ENCODE measurements around the gene TLX1.
"Not testable (repeated sequence)": the region's sequence is repeated elsewhere in the genome, so short reads cannot be mapped to it uniquely, and the experiment has no call there.

Gene TLX1

DNA sequence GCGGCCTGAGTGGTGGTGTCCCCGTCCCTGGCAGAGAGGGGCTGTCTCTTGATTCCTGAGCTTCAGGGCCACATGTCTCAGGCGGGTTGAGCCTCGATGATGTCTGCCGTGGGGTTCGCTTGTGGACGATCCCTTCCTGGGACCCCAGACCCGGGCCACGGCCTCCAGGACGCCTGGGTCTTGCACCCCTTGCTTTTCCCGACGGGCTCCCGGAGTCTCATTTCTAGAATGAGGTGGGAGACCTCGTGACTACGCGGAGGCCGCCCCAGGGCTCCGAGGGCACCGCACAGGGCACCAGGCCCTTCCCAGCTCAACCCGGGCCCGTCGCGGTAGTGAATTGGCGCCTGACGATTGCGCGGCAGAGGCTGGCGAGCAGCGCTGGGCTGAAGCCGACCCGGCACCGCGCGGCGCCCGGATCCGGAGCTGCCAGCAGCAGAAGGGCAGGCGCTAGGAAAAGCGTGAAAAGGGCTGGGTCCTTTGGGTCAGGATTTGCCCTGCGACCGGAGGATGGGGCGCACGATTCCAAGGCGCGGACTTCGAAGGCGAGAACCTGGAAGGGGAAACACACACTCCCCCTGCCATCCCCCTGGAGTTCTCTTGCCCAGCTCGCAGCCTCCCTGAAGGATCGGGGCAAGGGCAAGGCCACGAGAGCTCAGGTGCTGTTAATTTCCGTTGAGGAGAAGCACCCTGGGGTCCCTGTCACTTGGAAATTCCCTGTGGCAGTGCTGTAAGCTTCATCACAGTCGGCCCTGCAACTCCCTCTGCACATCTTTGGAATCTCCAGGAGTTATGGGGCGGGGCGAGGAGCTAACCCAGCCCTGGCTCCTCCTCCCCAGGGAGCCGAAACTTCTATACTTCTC is 15.5 kb downstream of the TLX1 start:
- FAIRE-seq (no peak), DNase-seq (ENCODE audit: low spot score) (no peak)

- DNase-seq (ENCODE audit: low spot score) = no peak
- no peak for FAIRE-seq
Observed at GRCh38 chr10:101151395-101151794, 20.3 kb downstream of the TLX1 start.

DNA sequence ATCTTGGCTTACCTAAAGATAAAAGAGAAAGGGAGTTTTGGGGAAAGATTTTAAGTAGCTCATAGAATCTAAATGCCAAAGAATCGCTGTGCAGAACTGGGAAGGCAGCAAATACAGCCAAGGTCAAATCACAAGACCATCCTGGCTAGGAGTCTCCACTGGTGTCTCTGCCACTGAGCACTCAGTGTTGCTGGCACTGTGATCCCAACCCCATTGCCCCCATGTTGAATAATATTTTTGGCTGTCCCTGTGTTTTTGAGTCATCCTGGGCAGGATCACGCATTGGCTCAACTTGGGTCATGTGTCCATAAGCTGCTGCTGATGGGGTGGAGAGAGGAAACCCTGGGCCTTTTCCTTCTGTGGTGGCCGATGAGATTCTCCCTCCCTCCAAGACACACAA is 21.2 kb downstream of the TLX1 start:
- no peak for FAIRE-seq
- DNase-seq (ENCODE audit: low spot score) = no peak

DNA sequence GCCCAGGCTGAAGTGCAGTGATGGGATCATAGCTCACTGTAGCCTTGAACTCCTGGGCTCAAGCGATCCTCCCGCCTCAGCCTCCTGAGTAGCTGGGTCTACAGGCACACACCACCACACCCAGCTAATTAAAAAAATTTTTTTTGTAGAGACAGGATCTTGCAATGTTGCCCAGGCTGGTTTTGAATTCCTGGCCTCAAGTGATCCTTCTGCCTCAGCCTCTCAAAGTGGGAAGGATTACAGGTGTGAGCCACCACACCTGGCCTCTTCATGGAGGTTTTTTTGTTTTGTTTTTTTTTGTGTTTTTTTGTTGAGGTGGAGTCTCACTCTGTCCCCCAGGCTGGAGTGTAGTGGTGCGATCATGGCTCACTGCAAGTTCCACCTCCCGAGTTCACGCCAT is 23.4 kb downstream of the TLX1 start:
- not testable (repeated sequence) for FAIRE-seq; DNase-seq (ENCODE audit: low spot score)

DNA sequence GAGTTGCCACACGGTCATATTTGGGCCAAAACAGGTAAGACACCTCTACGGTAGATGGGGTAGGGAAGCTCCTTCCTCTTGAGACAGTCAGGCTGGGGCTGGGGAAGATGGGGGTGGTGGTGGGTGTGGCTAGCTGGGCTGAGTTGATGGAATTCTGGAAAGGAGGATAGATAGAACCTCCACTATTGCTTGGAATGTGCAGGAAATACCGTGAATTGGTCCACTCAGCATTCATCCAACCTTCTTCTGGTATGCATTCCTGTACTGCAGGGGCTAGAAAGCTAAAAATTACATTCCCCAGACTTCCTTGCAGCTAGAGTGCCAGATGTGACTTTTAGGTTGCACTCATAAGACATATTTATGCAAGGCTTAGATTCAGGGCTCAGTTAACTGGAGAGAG is 24.8 kb downstream of the TLX1 start:
- no peak for DNase-seq (ENCODE audit: low spot score)
- no peak for FAIRE-seq

- no peak for DNase-seq (ENCODE audit: low spot score)
- no peak for FAIRE-seq
Observed at GRCh38 chr10:101157756-101158458, 26.8 kb downstream of the TLX1 start.

DNA sequence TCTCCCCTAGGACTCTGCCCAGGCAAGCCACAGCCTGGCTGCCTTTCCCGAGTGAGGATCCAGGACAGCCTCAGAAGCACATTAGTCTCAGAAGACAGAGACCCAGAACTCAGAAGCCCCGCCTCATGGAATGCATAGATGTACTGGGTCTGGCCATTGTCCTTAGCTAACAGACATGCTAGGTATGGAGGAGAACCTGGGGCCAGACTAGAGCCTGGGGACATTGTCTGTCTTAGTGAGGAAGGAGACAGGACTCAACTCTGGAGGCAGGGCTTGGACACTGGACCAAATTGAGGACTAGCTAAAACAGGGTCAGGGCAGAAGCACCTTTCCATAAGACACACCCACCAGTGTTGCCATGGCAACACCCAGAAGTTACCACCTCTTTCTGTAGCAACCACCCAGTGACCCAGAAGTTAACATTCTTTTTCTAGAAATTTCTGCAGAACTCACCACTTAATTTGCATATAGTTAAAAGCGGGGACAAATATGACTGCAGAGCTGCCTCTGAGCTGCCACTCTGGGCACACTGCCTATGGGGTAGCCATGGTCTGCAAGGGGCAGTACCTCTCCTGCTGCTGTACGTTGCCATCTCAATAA is 27.5 kb downstream of the TLX1 start:
- no peak for FAIRE-seq
- DNase-seq (ENCODE audit: low spot score) = no peak

- DNase-seq (ENCODE audit: low spot score) = peak; percentile 89
- peak; percentile 52 for FAIRE-seq
Observed at GRCh38 chr10:101161494-101162299, 30.6 kb downstream of the TLX1 start.

- DNase-seq (ENCODE audit: low spot score) = no peak
- no peak for FAIRE-seq
Observed at GRCh38 chr10:101162677-101163076, 31.6 kb downstream of the TLX1 start.

DNA sequence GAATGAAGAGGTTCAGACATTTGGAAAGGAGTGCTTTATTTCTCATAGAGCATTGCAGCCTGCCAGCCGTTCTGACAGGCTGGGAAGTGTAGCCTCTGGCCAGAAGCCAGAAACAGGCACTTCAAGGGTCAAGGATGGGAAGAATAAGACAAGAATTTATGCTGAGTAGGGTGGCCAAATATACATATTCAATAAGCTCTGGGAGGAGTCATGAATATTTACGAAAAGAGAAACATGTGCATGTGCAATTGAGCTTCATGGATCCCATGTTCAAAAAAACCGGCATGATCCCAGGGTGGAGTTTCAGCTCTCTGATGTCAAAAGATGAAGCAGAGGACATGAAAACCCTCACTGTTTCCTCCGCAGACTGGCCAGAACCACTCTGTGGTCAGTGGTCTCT is 32.9 kb downstream of the TLX1 start:
- FAIRE-seq = no peak

DNA sequence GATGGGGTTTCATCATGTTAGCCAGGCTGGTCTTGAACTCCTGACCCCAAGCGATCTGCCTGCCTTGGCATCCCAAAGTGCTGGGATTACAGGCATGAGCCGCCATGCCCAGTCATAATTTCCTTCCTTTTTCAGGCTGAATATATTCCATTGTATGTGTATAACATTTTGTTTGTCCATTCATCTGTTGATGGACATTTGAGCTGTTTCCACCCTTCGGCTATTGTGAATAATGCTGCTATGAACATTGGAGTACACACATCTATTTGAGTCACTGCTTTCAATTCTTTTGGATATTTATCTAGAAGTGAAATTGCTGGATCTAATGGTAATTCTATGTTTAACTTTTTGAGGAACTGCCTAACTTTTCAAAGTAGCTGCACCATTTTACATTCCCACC is 34.6 kb downstream of the TLX1 start:
- DNase-seq (ENCODE audit: low spot score) = no peak
- FAIRE-seq = no peak

More for the DNA sequence above, 32.9 kb downstream of the TLX1 start:
- DNase-seq (ENCODE audit: low spot score) = no peak

DNA sequence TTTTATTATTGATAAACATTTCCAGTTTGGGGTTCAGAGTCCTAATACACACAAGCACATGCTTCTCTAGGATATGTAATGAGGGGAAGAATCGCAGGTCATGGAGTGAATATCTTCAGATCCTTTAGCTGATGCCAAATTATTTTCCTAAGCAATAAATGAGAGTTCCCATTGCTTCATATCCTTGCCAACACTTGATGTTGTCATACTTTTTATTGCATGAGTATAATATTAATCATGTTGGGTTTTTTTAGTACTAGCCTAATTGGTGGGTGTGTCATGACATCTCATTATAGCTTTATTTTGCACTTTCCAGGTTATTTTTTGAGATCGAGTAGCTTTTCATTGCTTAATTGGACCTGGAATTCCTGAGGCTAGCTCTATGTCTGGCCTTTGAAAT is 35.3 kb downstream of the TLX1 start:
- FAIRE-seq = no peak

GRCh38 chr10:101172741-101173140 is 41.6 kb downstream of the TLX1 start:
- DNase-seq (ENCODE audit: low spot score) (no peak), FAIRE-seq (no peak)

More for the DNA sequence above, 35.3 kb downstream of the TLX1 start:
- DNase-seq (ENCODE audit: low spot score) = no peak

GRCh38 chr10:101174319-101174718 is 43.2 kb downstream of the TLX1 start:
- DNase-seq (ENCODE audit: low spot score) (no peak), FAIRE-seq (no peak)

DNA sequence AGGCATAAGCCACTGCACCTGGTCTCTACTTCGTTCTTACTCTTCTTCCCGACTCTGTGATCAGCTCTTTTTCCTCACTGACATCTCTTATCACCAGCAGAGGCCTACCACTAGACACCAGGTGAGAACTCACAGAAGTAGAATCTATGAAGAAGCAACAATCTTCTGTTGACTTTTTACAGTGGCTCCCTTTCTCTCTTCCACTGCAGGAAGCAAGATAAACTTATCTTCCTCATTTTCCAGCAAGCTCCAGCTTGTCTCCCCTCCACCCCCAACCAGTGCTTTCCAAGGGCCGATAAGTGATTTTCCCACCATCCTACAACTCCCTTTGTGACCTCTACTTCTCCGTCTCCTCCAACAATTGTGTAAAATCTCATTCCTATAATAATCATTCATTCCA is 45.5 kb downstream of the TLX1 start:
- no peak for DNase-seq (ENCODE audit: low spot score)
- no peak for FAIRE-seq

DNA sequence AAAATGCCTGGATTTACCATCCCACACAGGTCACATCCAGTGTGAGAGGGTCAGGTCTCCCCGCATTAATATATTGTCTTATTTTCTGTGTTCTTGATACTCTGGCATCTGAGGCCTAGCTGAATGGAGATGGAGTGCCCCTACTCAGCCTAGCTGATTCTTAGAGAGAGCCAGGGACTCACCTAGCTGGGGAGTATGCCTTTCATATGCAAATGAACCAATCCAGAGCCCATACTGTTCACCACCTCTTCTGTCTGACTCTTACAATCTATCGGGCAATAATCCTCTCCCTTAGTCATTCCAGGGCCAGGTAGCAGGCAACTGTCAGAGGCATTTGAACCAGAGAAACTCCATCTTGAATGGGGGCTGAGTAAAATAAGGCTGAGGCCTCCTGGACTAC is 51.8 kb downstream of the TLX1 start:
- no peak for DNase-seq (ENCODE audit: low spot score)
- FAIRE-seq = no peak

DNA sequence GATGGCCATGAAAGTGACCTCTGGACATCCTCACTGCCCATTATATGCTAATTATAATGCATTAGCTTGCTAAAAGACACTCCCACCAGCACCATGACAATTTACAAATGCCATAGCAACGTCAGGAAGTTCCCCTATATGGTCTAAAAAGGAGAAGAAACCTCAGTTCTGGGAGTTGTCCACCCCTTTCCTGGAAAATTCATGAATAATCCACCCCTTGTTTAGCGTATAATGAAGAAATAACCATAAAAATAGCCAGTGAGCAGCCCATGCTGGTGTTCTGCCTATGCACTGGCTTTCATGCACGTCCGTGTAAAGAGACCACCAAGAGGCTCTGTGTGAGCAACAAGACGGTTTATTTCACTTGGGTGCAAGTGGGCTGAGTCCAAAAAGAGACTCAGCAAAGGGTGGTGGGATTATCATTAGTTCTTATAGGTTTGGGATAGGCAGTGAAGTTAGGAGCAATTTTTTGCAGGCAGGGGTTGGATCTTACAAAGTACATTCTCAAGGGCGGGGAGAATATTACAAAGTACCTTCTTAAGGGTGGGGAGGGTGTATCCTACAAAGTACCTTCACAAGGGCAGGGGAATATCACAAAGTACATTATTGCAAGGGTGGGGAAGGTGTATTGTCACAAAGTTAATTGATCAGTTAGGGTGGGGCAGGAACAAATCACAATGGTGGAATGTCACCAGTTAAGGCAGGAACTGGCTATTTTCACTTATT is 52.5 kb downstream of the TLX1 start:
- FAIRE-seq (no peak), DNase-seq (ENCODE audit: low spot score) (no peak)

Measured in urothelium cell line (cell line).